IPS-18c (cell line): ENCODE measurements around the gene PDCD10.

Experiments
- H3K4me3 ChIP-seq: 2 replicates; pipeline ENCODE4 v1.7.0; 2013; ENCODE audit warnings: low read depth, mild to moderate bottlenecking, low read length, moderate library complexity; ENCODE audit not compliant: insufficient read depth
- H3K9me3 ChIP-seq: one replicate; pipeline ENCODE4 v1.6.1; 2013; ENCODE audit warnings: mild to moderate bottlenecking, low read length, moderate library complexity; ENCODE audit not compliant: control insufficient read depth, insufficient read depth

The PDCD10 gene

GRCh38 chr3:167738037-167738436 is 3.3 kb upstream of the PDCD10 start:
- Histone ChIP-seq H3K9me3 (no peaks in the 10 kb centered on the region), H3K4me3 (no peak overlapping the region)

- Histone ChIP-seq H3K4me3 (no peak overlapping the region), H3K9me3 (no peaks in the 10 kb centered on the region)
Observed at GRCh38 chr3:167736997-167737396, 2.3 kb upstream of the PDCD10 start.

- Histone ChIP-seq H3K4me3 (peak overlapping the region; percentile 87), H3K9me3 (no peaks in the 10 kb centered on the region)
Observed at GRCh38 chr3:167736264-167736787, 1.6 kb upstream of the PDCD10 start.

GRCh38 chr3:167735233-167736138 is 794 bp upstream of the PDCD10 start, which contains the start of gene SERPINI1:
TSS of gene SERPINI1 (plus strand) at chr3:167735721. CDS start at chr3:167789129, 53,408 bp downstream.
- Histone ChIP-seq H3K9me3 (no peaks in the 10 kb centered on the region), H3K4me3 (peak within 1 kb of the TSS; percentile 98)

GRCh38 chr3:167733961-167734497 is 663 bp downstream of the PDCD10 start:
- H3K4me3 ChIP-seq = peak overlapping the region; percentile 98
- no peaks in the 10 kb centered on the region for H3K9me3 ChIP-seq

- Histone ChIP-seq H3K4me3 (no peak overlapping the region), H3K9me3 (no peaks in the 10 kb centered on the region)
Observed at GRCh38 chr3:167732313-167733065, 2.2 kb downstream of the PDCD10 start.

GRCh38 chr3:167731393-167731792 is 3.3 kb downstream of the PDCD10 start:
- Histone ChIP-seq H3K9me3 (no peaks in the 10 kb centered on the region), H3K4me3 (no peak overlapping the region)

GRCh38 chr3:167729591-167729990 is 5.1 kb downstream of the PDCD10 start:
- no peak overlapping the region for H3K4me3 ChIP-seq
- no peaks in the 10 kb centered on the region for H3K9me3 ChIP-seq

GRCh38 chr3:167728632-167729323 is 5.9 kb downstream of the PDCD10 start:
- Histone ChIP-seq H3K9me3 (no peaks in the 10 kb centered on the region), H3K4me3 (no peak overlapping the region)

- H3K9me3 ChIP-seq = no peaks in the 10 kb centered on the region
- H3K4me3 ChIP-seq = no peak overlapping the region
Observed at GRCh38 chr3:167728176-167728575, 6.5 kb downstream of the PDCD10 start.

- Histone ChIP-seq H3K4me3 (no peak overlapping the region), H3K9me3 (no peaks in the 10 kb centered on the region)
Observed at GRCh38 chr3:167723872-167724271, 10.8 kb downstream of the PDCD10 start.

GRCh38 chr3:167723025-167723512 is 11.6 kb downstream of the PDCD10 start:
- Histone ChIP-seq H3K9me3 (no peaks in the 10 kb centered on the region), H3K4me3 (no peak overlapping the region)

- Histone ChIP-seq H3K9me3 (no peaks in the 10 kb centered on the region), H3K4me3 (no peak overlapping the region)
Observed at GRCh38 chr3:167718582-167718981, 16.1 kb downstream of the PDCD10 start.

- no peak overlapping the region for H3K4me3 ChIP-seq
- no peaks in the 10 kb centered on the region for H3K9me3 ChIP-seq
Observed at GRCh38 chr3:167716920-167717319, 17.8 kb downstream of the PDCD10 start.

- Histone ChIP-seq H3K9me3 (no peaks in the 10 kb centered on the region), H3K4me3 (no peak overlapping the region)
Observed at GRCh38 chr3:167714871-167715270, 19.8 kb downstream of the PDCD10 start.

- Histone ChIP-seq H3K9me3 (no peaks in the 10 kb centered on the region), H3K4me3 (no peak overlapping the region)
Observed at GRCh38 chr3:167712445-167712844, 22.2 kb downstream of the PDCD10 start.

- Histone ChIP-seq H3K9me3 (no peaks in the 10 kb centered on the region), H3K4me3 (no peak overlapping the region)
Observed at GRCh38 chr3:167711439-167711838, 23.3 kb downstream of the PDCD10 start.
